HepG2 (cell line): ENCODE data around the gene HDAC5. TPM values are rescaled to one million over a fixed set of nuclear protein-coding genes. Genes with fewer than 3 reads are reported as not detected.

ENCODE experiments used
- BCL6 ChIP-seq: IDR thresholded peaks from 2 replicates; pipeline ENCODE4 v1.6.1; 2016; ENCODE audit warnings: missing genetic modification reagents, missing compliant biosample characterization
- CENPBD1 ChIP-seq: sonication (generic); formaldehyde crosslinking; IDR thresholded peaks from 2 replicates; pipeline ENCODE4 v1.8.0; 2022; ENCODE audit warnings: missing genetic modification reagents, low read depth, mild to moderate bottlenecking, borderline replicate concordance
- EZH2 ChIP-seq: conservative IDR thresholded peaks from 2 replicates; pipeline ENCODE4 v1.6.1; 2012; ENCODE audit warnings: mild to moderate bottlenecking, low read depth, low read length, moderate library complexity
- FOXP1 ChIP-seq, 2 experiments: fragments of 450-650 bp in 1 of 2; IDR thresholded peaks; 2 replicates each; pipeline ENCODE4 v1.6.1; 2017 to 2018; ENCODE audit warnings: antibody characterized with exemption in 1 of 2
- HES4 ChIP-seq: sonication (generic); formaldehyde crosslinking; IDR thresholded peaks from 2 replicates; pipeline ENCODE4 v1.9.0; 2021; ENCODE audit warnings: mild to moderate bottlenecking, missing genetic modification reagents, borderline replicate concordance
- HNF1B ChIP-seq: sonication (generic); formaldehyde crosslinking; IDR thresholded peaks from 2 replicates; pipeline ENCODE4 v1.5.1; 2020; ENCODE audit warnings: mild to moderate bottlenecking, moderate library complexity, missing genetic modification reagents
- HOXA5 ChIP-seq: sonication (generic); formaldehyde crosslinking; IDR thresholded peaks from 2 replicates; pipeline ENCODE4 v1.4.0; 2020; ENCODE audit warnings: missing genetic modification reagents
- IRX3 ChIP-seq: sonication (generic); formaldehyde crosslinking; IDR thresholded peaks from 2 replicates; pipeline ENCODE4 v1.8.1; 2023; ENCODE audit warnings: mild to moderate bottlenecking, low read depth, missing genetic modification reagents, borderline replicate concordance
- JUN ChIP-seq: sonication (generic); formaldehyde crosslinking; IDR thresholded peaks from 2 replicates; pipeline ENCODE4 v1.4.0; 2020; ENCODE audit warnings: mild to moderate bottlenecking, missing genetic modification reagents
- JUND ChIP-seq: sonication (generic); formaldehyde crosslinking; IDR thresholded peaks from 2 replicates; pipeline ENCODE4 v1.8.0; 2022; ENCODE audit warnings: mild to moderate bottlenecking, missing genetic modification reagents
- KAT8 ChIP-seq: IDR thresholded peaks from 2 replicates; pipeline ENCODE4 v1.6.1; 2016; ENCODE audit warnings: missing genetic modification reagents, missing compliant biosample characterization
- MAX ChIP-seq: IDR thresholded peaks from 2 replicates; pipeline ENCODE4 v1.6.1; 2012; ENCODE audit warnings: inconsistent platforms
- MEF2D ChIP-seq: sonication (generic); formaldehyde crosslinking; IDR thresholded peaks from 2 replicates; pipeline ENCODE4 v1.5.1; 2020; ENCODE audit warnings: mild to moderate bottlenecking, missing genetic modification reagents
- MIXL1 ChIP-seq: IDR thresholded peaks from 2 replicates; pipeline ENCODE4 v1.6.1; 2016
- RXRB ChIP-seq: IDR thresholded peaks from 2 replicates; pipeline ENCODE4 v1.6.1; 2016; ENCODE audit warnings: borderline replicate concordance, missing genetic modification reagents, missing compliant biosample characterization
- SAP130 ChIP-seq: IDR thresholded peaks from 2 replicates; pipeline ENCODE4 v1.6.1; 2016; ENCODE audit warnings: low read depth
- SCMH1 ChIP-seq: sonication (generic); formaldehyde crosslinking; IDR thresholded peaks from 2 replicates; pipeline ENCODE4 v1.9.0; 2021; ENCODE audit warnings: missing genetic modification reagents, mild to moderate bottlenecking, borderline replicate concordance
- YEATS4 ChIP-seq: sonication (generic); formaldehyde crosslinking; IDR thresholded peaks from 2 replicates; pipeline ENCODE4 v1.4.0; 2020; ENCODE audit warnings: missing genetic modification reagents, borderline replicate concordance
- ZFX ChIP-seq: sonication (generic); formaldehyde crosslinking; IDR thresholded peaks from 2 replicates; pipeline ENCODE4 v1.4.0; 2020; ENCODE audit warnings: mild to moderate bottlenecking, low read depth, missing genetic modification reagents, moderate library complexity
- ZIK1 ChIP-seq: sonication (generic); formaldehyde crosslinking; IDR thresholded peaks from 2 replicates; pipeline ENCODE4 v1.5.0; 2020; ENCODE audit warnings: mild to moderate bottlenecking, low read depth, missing genetic modification reagents, borderline replicate concordance
- ZMAT3 ChIP-seq: sonication (generic); formaldehyde crosslinking; conservative IDR thresholded peaks from 2 replicates; pipeline ENCODE4 v1.7.0; 2021; ENCODE audit warnings: missing genetic modification reagents
- ZNF20 ChIP-seq: sonication (generic); formaldehyde crosslinking; IDR thresholded peaks from 2 replicates; pipeline ENCODE4 v1.4.0; 2020; ENCODE audit warnings: mild to moderate bottlenecking, moderate library complexity, missing genetic modification reagents
- ZNF263 ChIP-seq: sonication (generic); formaldehyde crosslinking; IDR thresholded peaks from 2 replicates; pipeline ENCODE4 v1.4.0; 2020; ENCODE audit warnings: missing genetic modification reagents
- ZNF383 ChIP-seq: sonication (generic); formaldehyde crosslinking; IDR thresholded peaks from 2 replicates; pipeline ENCODE4 v1.4.0; 2020; ENCODE audit warnings: missing genetic modification reagents, mild to moderate bottlenecking, borderline replicate concordance
- ZNF501 ChIP-seq: sonication (generic); formaldehyde crosslinking; IDR thresholded peaks from 2 replicates; pipeline ENCODE4 v1.5.1; 2020; ENCODE audit warnings: mild to moderate bottlenecking, moderate library complexity, missing genetic modification reagents
- ZNF567 ChIP-seq: sonication (generic); formaldehyde crosslinking; IDR thresholded peaks from 2 replicates; pipeline ENCODE4 v1.8.1; 2023; ENCODE audit warnings: mild to moderate bottlenecking, missing genetic modification reagents, borderline replicate concordance
- ZNF598 ChIP-seq: sonication (generic); formaldehyde crosslinking; IDR thresholded peaks from 2 replicates; pipeline ENCODE4 v1.5.1; 2020; ENCODE audit warnings: mild to moderate bottlenecking, missing genetic modification reagents, borderline replicate concordance
- ZNF772 ChIP-seq: sonication (generic); formaldehyde crosslinking; IDR thresholded peaks from 2 replicates; pipeline ENCODE4 v1.5.0; 2020; ENCODE audit warnings: mild to moderate bottlenecking, missing genetic modification reagents
- ZSCAN21 ChIP-seq: sonication (generic); formaldehyde crosslinking; IDR thresholded peaks from 2 replicates; pipeline ENCODE4 v1.8.0; 2022; ENCODE audit warnings: mild to moderate bottlenecking, missing genetic modification reagents, moderate library complexity, borderline replicate concordance
- ZSCAN31 ChIP-seq: sonication (generic); formaldehyde crosslinking; IDR thresholded peaks from 2 replicates; pipeline ENCODE4 v1.5.0; 2020; ENCODE audit warnings: low read depth, mild to moderate bottlenecking, missing genetic modification reagents
- polyA plus RNA-seq, 8 experiments: library from polyadenylated mRNA; depleted of rRNA in 3 of 8; stranded (reverse) in 7 of 8; unstranded in 1 of 8; fragments of >200 nt; fragmentation: Illumina TruSeq in 4 of 8; extraction: Trizol in 4 of 8; gene quantifications; 2 replicates each; pipeline versions ENCODE4 v1.2.1 to v1.2.3, GENCODE V29; 2011 to 2016; ENCODE audit warnings: low read depth in 4 of 8, missing spikeins in 1 of 8, mixed read lengths in 1 of 8; ENCODE audit not compliant: insufficient read depth in 1 of 8
- total RNA-seq, 5 experiments: library from RNA; depleted of rRNA; stranded (reverse); fragments of >200 nt; fragmentation: Illumina TruSeq; extraction: Trizol; gene quantifications; 2 replicates each; pipeline ENCODE4 v1.2.3, GENCODE V29; 2016; ENCODE audit warnings: low read depth in 1 of 5

The HDAC5 gene
- total and polyA plus RNA-seq, 2 of the 13 experiments (the other 11 are each of a cell fraction or from before 2014, with no cell fraction given): 46.4 to 85.4 TPM

GRCh38 chr17:44112284-44113280 is 10.9 kb downstream of the HDAC5 start (continued):
- peak; percentile 36; the same call in 1 of the 2 replicates for TF ChIP-seq RXRB
- TF ChIP-seq BCL6 (CRISPR knock-in tag): no peak
- TF ChIP-seq HOXA5 (CRISPR knock-in tag): no peak
- no peak for TF ChIP-seq ZMAT3
- no peak for TF ChIP-seq ZNF772 (CRISPR knock-in tag)
- TF ChIP-seq IRX3 (CRISPR knock-in tag): no peak
- peak; percentile 94 for TF ChIP-seq MEF2D (CRISPR knock-in tag)
- 0 out of 2 replicates have a peak, but pooled peaks have one; percentile 46 for TF ChIP-seq ZNF263 (CRISPR knock-in tag)
- TF ChIP-seq KAT8 (CRISPR knock-in tag): no peak
- no peak for TF ChIP-seq MIXL1 (CRISPR knock-in tag)
- no peak for TF ChIP-seq ZNF501 (CRISPR knock-in tag)
- peak; percentile 77 for TF ChIP-seq HNF1B (CRISPR knock-in tag)
- TF ChIP-seq SCMH1 (CRISPR knock-in tag): no peak
- 0 out of 2 replicates have a peak, but pooled peaks have one; percentile 55 for TF ChIP-seq JUND (CRISPR knock-in tag)
- no peak for TF ChIP-seq ZNF20 (CRISPR knock-in tag)
- no peak for TF ChIP-seq FOXP1 (IDR thresholded peaks at IDR 0.05)
- no peak for TF ChIP-seq FOXP1 (CRISPR knock-in tag; IDR thresholded peaks at IDR 0.05)
- no peak for TF ChIP-seq HES4 (CRISPR knock-in tag)
- TF ChIP-seq YEATS4 (CRISPR knock-in tag): no peak
- peak; percentile 32; the same call in 1 of the 2 replicates for TF ChIP-seq ZFX (CRISPR knock-in tag)
- TF ChIP-seq ZNF567 (CRISPR knock-in tag): no peak
- TF ChIP-seq ZIK1: no peak
- no peak for TF ChIP-seq CENPBD1 (CRISPR knock-in tag)
- peak; percentile 16; the same call in 1 of the 2 replicates for TF ChIP-seq MAX
- peak; percentile 22; the same call in 1 of the 2 replicates for TF ChIP-seq JUN (CRISPR knock-in tag)
- TF ChIP-seq ZNF383 (CRISPR knock-in tag): no peak
- 0 out of 2 replicates have a peak, but pooled peaks have one; percentile 19 for TF ChIP-seq ZSCAN31 (CRISPR knock-in tag)
- TF ChIP-seq SAP130 (CRISPR knock-in tag): peak; percentile 24
- no peak for TF ChIP-seq EZH2
- no peak; the same call in 1 of the 2 replicates for TF ChIP-seq ZSCAN21 (CRISPR knock-in tag)
- TF ChIP-seq ZNF598 (CRISPR knock-in tag): no peak
